Activated naive CD4-positive, alpha-beta T cell treated with anti-CD3 and anti-CD28 coated beads, Interleukin-2, amount 50 U/mL, for 16 hours (primary cell): ENCODE measurements around the gene ARHGEF7.

ENCODE experiments used
- DNase-seq: peaks from one replicate; pipeline ENCODE4 v3.0.0-alpha.2; 2020

ARHGEF7 gene

GRCh38 chr13:111328574-111329410, 213.7 kb downstream of the ARHGEF7 start:
- no peak for DNase-seq

DNA sequence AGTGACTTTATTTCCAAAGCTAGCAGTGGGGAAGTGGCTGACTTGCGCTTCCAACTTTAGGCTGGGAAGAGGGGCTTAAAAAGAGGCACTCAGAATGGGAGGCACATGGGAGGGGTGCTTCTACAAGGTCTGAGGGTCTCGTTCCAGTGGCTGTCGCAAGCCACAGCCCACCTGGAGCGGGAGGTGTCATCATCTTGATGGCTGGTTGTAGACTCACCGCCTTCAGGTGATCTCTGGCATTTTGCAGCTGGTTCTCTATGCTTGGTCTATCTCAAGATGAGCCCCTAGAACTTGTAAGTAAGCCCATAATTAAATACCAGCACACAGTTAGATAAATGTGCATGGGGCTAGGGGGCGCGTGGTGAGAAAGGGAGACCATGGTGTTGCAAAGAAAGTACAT, 214.5 kb downstream of the ARHGEF7 start:
- DNase-seq, result no peak

- no peak for DNase-seq
Measured at GRCh38 chr13:111330066-111330610, 215.0 kb downstream of the ARHGEF7 start.

GRCh38 chr13:111335298-111335697, 220.2 kb downstream of the ARHGEF7 start:
- DNase-seq, result no peak

GRCh38 chr13:111336666-111337065, 221.6 kb downstream of the ARHGEF7 start:
- no peak for DNase-seq

- DNase-seq, result no peak
Measured at GRCh38 chr13:111337206-111337605, 222.1 kb downstream of the ARHGEF7 start.

- no peak for DNase-seq
Measured at GRCh38 chr13:111337741-111338140, 222.6 kb downstream of the ARHGEF7 start.

DNA sequence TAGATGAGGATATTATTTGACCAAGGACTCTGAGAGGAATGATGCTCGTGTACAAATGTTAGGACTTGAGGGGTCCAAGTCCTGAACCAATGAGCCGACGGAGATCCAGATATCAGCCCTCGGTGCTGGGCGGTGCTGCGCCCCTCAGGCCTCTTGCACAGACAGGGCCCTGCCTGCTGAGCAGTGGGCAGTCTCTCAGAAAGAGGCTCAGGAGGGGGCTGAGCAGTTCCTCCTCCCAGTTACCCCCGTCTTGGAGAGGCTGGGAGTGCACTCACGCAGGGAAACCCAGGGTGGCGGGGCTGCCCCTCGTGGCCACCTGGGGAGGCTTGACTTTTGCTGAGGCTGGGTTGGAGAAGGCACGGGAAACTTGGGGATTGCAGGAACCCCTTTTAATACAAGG, 223.7 kb downstream of the ARHGEF7 start:
- no peak for DNase-seq

DNA sequence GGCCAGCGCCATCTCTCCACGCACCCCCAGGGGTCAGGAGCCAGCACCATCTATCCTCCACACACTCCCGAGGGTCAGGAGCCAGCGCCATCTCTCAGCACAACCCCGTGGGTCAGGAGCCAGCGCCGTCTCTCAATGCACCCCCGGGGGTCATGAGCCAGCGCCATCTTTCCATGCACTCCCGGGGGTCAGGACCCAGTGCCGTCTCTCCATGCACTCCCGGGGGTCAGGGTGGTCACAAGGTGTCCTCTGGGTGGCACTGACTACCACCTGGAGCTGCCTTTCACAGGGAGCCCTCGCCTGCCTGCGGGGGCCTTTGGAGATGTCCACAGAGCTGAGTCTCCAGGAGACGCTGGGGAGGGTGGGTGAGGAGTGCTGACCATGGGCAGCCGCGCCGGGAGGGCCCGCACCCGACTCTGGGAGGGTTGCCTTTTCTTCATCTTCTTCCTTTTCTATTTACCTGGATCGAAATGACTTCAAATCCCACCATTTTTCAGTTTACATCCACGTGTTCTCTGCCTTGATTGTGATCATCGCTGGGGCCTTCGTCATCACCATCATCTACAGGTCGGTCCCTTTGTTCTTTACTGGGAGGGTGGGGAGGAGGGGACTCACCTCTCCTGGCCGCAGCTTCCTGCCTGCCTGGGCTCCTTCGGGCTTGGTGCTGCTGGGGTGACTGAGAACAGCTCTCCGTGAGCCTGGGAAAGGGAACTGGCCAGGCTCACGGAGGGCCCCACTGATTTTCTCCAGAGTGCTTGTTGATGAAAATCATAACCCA, 224.4 kb downstream of the ARHGEF7 start:
- no peak for DNase-seq

DNA sequence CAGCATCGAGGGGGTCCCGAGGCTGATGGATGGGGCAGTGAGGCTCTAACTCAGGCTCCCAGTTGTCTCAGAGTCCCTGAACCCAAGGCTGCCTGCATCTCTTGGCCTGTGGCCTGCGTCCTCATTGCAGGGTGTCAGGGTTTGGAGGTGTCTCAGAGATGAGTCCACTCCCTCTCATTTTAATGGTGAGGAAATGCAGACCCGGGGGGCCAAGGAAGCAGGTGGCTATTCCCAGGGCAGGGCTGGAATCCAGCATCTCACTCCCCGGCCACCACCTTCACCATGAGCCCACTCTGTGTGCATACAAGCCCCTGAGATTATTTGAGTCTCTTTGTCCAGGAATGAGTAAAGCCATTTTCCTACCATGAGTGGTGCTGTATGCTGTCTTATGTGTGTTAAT, 226.8 kb downstream of the ARHGEF7 start:
- DNase-seq, result no peak

GRCh38 chr13:111342721-111343120, 227.6 kb downstream of the ARHGEF7 start:
- no peak for DNase-seq

DNA sequence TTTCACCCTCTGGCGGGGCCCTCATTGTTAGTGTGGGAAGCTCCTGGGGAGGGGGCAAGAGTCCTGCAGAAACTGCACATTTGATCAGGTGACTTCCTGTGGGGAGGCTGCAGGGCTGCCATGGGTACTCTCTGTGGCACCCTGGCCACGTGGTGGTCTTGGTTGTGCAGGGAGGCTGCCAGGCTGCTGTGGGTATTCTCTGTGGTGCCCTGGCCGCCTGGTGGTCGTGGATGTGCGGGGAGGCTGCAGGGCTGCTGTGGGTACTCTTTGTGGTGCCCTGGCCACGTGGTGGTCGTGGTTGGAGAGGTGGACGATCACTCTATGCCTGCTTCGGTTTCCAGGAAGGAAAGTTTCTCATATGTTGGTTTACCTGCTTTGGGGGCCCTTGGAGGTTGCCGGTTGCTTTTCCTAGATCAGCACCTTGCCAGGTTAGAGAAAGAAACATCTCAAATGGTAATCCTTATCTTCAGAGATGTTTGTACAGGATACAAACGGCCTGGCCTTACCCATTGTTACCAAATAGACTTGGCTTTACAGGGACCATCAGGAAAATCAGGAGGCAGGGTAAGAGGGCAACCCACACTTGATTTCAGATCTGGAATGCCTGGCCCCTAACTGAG, 228.2 kb downstream of the ARHGEF7 start:
- no peak for DNase-seq

- DNase-seq, result no peak
Measured at GRCh38 chr13:111344471-111345191, 229.5 kb downstream of the ARHGEF7 start.

DNA sequence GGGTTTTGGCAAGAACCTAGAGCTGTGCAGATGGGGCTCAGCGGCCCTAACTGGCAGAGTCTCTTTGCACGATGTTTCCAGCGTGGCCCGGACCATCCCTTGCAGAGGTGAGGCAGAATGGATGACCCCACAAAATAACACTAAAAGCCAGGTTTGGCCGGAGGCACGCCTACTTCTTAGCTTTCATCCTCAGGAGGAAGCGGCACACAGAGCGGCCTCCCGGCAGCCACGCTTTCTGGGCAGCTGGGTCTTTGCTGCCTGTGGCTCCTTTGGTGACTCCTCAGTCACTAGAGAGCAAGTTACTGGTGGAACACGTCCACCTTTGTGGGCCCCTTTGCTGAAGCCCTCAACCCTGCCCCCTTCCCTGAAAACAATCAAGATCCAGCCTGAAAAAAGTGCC, 230.6 kb downstream of the ARHGEF7 start:
- DNase-seq, result no peak

GRCh38 chr13:111346101-111346680, 231.1 kb downstream of the ARHGEF7 start:
- DNase-seq, result no peak

DNA sequence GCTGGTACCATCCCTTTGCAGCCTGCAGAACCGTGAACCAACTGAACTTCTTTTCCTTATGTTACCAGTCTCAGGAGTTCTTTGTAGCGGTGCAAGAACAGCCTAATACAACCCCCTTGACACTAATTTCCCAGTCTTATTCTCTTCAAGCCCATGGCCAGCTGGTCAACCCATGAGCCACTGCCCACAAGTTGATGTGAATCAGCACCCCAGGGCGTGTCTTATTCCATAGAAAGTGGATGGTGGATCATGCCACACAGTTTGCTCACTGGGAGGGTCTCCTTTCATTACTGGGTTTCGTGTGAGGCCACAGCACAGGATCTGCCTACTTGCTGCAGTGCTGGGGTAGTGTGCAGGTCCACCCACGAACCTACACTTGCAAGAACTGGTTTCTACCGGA, 232.3 kb downstream of the ARHGEF7 start:
- DNase-seq, result no peak

DNA sequence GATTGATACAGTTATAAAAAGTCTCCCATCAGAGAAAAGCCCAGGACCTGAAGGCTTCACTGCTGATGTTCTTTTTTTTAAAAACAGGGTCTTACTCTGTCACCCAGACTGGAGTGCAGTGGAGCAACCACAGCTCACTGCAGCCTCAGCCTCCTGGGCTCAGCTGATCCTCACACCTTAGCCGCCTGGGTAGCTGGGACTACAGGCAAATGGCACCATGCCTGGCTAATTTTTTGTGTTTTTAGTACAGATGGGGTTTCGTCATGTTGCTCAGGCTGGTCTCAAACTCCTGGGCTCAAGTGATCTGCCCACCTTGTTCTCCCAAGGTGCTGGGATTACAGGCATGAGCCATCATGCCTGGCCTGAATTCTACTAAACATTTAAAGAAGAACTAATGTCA, 238.4 kb downstream of the ARHGEF7 start:
- DNase-seq, result no peak

- DNase-seq, result no peak
Measured at GRCh38 chr13:111354789-111355188, 239.7 kb downstream of the ARHGEF7 start.
